ENCODE results near the gene SLC44A2. TPM values are rescaled to one million over a fixed set of nuclear protein-coding genes. Genes with fewer than 3 reads are reported as not detected.

Gene SLC44A2
- total and polyA plus RNA-seq, 2 experiments from 2014 or later: 43.2 to 65.0 TPM

DNA sequence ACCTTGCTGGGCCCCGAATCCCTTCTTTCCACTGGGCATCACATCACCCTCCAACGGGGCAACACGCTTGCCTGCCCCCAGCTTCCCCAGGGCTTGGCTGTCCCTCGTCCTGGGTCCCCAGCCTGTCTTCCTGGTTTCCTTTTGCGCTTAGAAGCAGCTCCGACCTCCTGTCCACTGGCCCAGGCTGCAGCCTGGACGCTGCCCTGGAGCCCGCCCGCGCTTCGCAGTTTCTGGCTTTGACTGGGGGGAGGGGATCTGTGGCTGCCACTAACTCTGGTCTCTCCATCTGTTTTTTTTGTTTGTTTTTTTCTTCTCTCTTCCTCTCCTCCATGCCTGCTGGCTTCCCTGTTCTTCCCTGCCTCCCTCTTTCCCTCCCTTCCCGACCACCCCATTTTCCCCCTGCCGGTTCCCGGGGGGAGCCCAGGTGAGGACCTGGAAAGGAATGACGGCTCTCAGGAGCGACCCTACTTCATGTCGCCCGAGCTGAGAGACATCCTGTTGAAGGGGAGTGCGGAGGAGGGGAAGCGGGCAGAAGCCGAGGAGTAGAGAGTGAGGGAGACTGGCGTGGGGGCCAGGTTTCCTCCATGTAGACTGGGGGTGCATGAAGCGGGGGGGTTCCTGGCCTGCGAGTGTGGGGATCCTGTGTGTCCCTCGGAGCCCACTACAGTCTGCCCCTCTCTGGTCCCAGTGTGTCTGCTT lies 17.3 kb downstream of the SLC44A2 start:
- no peak overlapping the region for H3K4me3 ChIP-seq
- H3K9me3 Mint-ChIP-seq: no peaks in the 10 kb centered on the region
- peak overlapping the region; percentile 92 for H3K27ac Mint-ChIP-seq
- peak overlapping the region; percentile 48 for H3K4me2 ChIP-seq
- peaks cover 21% of the 10 kb centered on the region for H3K27me3 Mint-ChIP-seq (ENCODE audit: insufficient read depth, low read depth, poor library complexity)
- peaks cover 16% of the 10 kb centered on the region; the same call in 1 of the 2 replicates for H3F3A ChIP-seq (replicated peaks; ENCODE audit: low read depth)
- H4K20me1 ChIP-seq (replicated peaks; ENCODE audit: insufficient read depth): peaks cover 7% of the 10 kb centered on the region; the same call in 1 of the 2 replicates
- peaks cover 34% of the 10 kb centered on the region for H3K4me1 Mint-ChIP-seq
- H3K4me1 ChIP-seq (ENCODE audit: insufficient read depth): peaks cover 19% of the 10 kb centered on the region
- peak overlapping the region; percentile 94 for H3K27ac ChIP-seq (ENCODE audit: low read depth)
- H2AFZ ChIP-seq: no peak overlapping the region
- ATAC-seq (no peak), DNase-seq (ENCODE audit: low spot score) (no peak)
- H3K36me3 ChIP-seq (ENCODE audit: insufficient read depth): peaks cover 8% of the 10 kb centered on the region; the same call in 1 of the 2 replicates
- H3K36me3 Mint-ChIP-seq (ENCODE audit: low read depth): peaks cover 50% of the 10 kb centered on the region
- no peak for TF ChIP-seq EZH2 (IDR thresholded peaks at IDR 0.05; ENCODE audit: low read depth, unreplicated experiment)
- TF ChIP-seq ZNF331 (CRISPR knock-in tag; IDR thresholded peaks at IDR 0.05; ENCODE audit: low read depth): no peak
- TF ChIP-seq, protein P1, sequence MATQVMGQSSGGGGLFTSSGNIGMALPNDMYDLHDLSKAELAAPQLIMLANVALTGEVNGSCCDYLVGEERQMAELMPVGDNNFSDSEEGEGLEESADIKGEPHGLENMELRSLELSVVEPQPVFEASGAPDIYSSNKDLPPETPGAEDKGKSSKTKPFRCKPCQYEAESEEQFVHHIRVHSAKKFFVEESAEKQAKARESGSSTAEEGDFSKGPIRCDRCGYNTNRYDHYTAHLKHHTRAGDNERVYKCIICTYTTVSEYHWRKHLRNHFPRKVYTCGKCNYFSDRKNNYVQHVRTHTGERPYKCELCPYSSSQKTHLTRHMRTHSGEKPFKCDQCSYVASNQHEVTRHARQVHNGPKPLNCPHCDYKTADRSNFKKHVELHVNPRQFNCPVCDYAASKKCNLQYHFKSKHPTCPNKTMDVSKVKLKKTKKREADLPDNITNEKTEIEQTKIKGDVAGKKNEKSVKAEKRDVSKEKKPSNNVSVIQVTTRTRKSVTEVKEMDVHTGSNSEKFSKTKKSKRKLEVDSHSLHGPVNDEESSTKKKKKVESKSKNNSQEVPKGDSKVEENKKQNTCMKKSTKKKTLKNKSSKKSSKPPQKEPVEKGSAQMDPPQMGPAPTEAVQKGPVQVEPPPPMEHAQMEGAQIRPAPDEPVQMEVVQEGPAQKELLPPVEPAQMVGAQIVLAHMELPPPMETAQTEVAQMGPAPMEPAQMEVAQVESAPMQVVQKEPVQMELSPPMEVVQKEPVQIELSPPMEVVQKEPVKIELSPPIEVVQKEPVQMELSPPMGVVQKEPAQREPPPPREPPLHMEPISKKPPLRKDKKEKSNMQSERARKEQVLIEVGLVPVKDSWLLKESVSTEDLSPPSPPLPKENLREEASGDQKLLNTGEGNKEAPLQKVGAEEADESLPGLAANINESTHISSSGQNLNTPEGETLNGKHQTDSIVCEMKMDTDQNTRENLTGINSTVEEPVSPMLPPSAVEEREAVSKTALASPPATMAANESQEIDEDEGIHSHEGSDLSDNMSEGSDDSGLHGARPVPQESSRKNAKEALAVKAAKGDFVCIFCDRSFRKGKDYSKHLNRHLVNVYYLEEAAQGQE (IDR thresholded peaks at IDR 0.05; ENCODE audit: unreplicated experiment): no peak
- TF ChIP-seq, protein P2, sequence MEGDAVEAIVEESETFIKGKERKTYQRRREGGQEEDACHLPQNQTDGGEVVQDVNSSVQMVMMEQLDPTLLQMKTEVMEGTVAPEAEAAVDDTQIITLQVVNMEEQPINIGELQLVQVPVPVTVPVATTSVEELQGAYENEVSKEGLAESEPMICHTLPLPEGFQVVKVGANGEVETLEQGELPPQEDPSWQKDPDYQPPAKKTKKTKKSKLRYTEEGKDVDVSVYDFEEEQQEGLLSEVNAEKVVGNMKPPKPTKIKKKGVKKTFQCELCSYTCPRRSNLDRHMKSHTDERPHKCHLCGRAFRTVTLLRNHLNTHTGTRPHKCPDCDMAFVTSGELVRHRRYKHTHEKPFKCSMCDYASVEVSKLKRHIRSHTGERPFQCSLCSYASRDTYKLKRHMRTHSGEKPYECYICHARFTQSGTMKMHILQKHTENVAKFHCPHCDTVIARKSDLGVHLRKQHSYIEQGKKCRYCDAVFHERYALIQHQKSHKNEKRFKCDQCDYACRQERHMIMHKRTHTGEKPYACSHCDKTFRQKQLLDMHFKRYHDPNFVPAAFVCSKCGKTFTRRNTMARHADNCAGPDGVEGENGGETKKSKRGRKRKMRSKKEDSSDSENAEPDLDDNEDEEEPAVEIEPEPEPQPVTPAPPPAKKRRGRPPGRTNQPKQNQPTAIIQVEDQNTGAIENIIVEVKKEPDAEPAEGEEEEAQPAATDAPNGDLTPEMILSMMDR (conservative IDR thresholded peaks at IDR 0.05; ENCODE audit: low read depth in 2 of 2): no peak
- TF ChIP-seq JUNB (IDR thresholded peaks at IDR 0.05; ENCODE audit: unreplicated experiment): no peak
- TF ChIP-seq, protein P3, sequence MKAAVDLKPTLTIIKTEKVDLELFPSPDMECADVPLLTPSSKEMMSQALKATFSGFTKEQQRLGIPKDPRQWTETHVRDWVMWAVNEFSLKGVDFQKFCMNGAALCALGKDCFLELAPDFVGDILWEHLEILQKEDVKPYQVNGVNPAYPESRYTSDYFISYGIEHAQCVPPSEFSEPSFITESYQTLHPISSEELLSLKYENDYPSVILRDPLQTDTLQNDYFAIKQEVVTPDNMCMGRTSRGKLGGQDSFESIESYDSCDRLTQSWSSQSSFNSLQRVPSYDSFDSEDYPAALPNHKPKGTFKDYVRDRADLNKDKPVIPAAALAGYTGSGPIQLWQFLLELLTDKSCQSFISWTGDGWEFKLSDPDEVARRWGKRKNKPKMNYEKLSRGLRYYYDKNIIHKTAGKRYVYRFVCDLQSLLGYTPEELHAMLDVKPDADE (IDR thresholded peaks at IDR 0.05): no peak
- no peak for TF ChIP-seq ZNF114 (CRISPR knock-in tag; IDR thresholded peaks at IDR 0.05)
- TF ChIP-seq CREB1 (CRISPR knock-in tag; IDR thresholded peaks at IDR 0.05; ENCODE audit: low read depth): no peak
- no peak for TF ChIP-seq STAT1 (IDR thresholded peaks at IDR 0.05; ENCODE audit: unreplicated experiment)
- no peaks in the 10 kb centered on the region for H3K79me2 ChIP-seq (replicated peaks; ENCODE audit: insufficient read depth)
- H3K4me3 Mint-ChIP-seq: peak overlapping the region; percentile 19; the same call in 1 of the 3 replicates
- no peaks in the 10 kb centered on the region for H3K9me2 ChIP-seq (ENCODE audit: insufficient read depth)
- H3K27me3 ChIP-seq (ENCODE audit: insufficient read depth): no peaks in the 10 kb centered on the region
